Measurements from ENCODE around the gene AKR1C3.

The AKR1C3 gene

GRCh38 chr10:5146920-5147254, 52.7 kb downstream of the AKR1C3 start:
- H3K4me3 ChIP-seq (ENCODE audit: low read length) = no peak overlapping the region
- DNase-seq (ENCODE audit: low read depth) = no peak
- no peak for TF ChIP-seq CTCF (conservative IDR thresholded peaks at IDR 0.05; ENCODE audit: low read depth, low read length)

- TF ChIP-seq CTCF (conservative IDR thresholded peaks at IDR 0.05; ENCODE audit: low read depth, low read length) = no peak
- H3K4me3 ChIP-seq (ENCODE audit: low read length) = no peak overlapping the region
- no peak for DNase-seq (ENCODE audit: low read depth)
Observed at GRCh38 chr10:5147255-5147980, 53.2 kb downstream of the AKR1C3 start.

DNA sequence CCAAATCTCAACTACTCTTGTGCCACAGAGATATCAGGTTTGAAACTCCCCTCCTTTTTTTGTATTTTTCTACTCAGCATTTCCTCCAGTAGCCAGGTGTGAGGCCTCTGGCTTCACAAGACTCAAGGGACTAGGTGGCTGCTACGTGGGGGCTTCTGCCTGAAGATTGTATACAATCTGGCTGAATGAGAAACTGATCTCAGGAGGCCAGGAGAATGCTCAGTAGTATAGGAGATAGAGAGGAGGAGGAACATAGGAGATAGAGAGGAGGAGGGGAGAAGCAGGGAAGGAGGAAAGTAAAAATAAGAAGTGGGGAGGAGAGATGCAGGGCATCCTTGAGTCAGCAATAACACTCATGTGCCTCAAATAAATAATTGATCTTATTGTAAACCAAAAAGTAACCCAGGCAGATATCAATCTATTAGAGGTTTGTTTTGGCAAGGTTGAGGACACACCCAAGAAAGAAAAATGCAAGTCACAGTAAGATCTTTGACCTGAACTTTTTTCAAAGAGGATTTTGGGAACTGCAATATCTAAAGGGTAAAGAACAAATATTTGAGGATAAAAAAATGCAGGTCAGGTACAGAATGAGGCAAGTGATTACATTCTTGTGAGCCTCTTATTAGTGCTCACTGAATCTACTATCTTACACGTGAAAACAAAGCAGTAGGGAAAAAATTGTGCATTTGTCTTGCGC, 53.9 kb downstream of the AKR1C3 start:
- DNase-seq (ENCODE audit: low read depth) = no peak

DNA sequence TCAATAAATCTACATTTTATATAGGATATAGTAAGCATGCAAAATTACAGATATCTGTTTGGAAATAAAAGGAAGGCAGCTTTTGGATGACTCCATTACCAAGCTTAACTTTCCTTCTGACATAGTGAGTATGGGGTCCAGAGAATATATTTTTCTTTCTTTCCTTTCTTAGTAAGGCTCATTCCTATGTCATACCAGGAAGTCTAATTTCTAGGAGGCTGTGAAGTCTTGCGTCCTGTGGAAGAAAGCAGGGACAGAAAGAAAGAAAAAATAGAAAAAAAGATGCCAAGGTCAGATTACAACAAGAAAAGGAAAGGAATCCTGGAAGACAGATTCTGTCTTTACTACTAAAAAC, 54.4 kb downstream of the AKR1C3 start:
- DNase-seq (ENCODE audit: low read depth) = no peak
- TF ChIP-seq CTCF (conservative IDR thresholded peaks at IDR 0.05; ENCODE audit: low read depth, low read length) = no peak
- no peak overlapping the region for H3K4me3 ChIP-seq (ENCODE audit: low read length)

More for the DNA sequence above, 53.9 kb downstream of the AKR1C3 start:
- no peak overlapping the region for H3K4me3 ChIP-seq (ENCODE audit: low read length)
- no peak for TF ChIP-seq CTCF (conservative IDR thresholded peaks at IDR 0.05; ENCODE audit: low read depth, low read length)

DNA sequence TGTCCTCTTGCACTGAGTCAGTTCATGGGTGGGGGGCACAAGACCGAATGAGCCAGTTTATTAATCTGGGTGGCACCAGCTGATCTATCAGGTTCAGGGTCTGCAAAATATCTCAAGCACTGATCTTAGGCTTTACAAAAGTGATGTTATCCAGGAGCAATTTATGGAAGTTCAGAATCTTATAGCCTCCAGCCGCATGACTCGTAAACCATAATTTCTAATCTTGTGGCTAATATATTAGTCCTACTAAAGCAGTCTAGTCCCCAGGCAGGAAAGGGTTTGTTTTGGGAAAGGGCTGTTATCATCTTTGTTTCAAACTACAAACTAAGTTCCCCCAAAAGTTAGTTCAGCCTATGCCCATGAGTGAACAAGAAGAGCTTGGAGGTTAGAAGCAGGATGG, 56.9 kb downstream of the AKR1C3 start:
- no peak for DNase-seq (ENCODE audit: low read depth)
- H3K4me3 ChIP-seq (ENCODE audit: low read length) = no peak overlapping the region
- TF ChIP-seq CTCF (conservative IDR thresholded peaks at IDR 0.05; ENCODE audit: low read depth, low read length) = no peak

- TF ChIP-seq CTCF (conservative IDR thresholded peaks at IDR 0.05; ENCODE audit: low read depth, low read length) = no peak
- no peak for DNase-seq (ENCODE audit: low read depth)
Observed at GRCh38 chr10:5155951-5156350, 61.7 kb downstream of the AKR1C3 start.

More at GRCh38 chr10:5155951-5156350, 61.7 kb downstream of the AKR1C3 start:
- H3K4me3 ChIP-seq (ENCODE audit: low read length) = no peak overlapping the region
